Rectal smooth muscle tissue (tissue), 1 donor: ENCODE results near the gene KCNQ1OT1.

Experiments used
- H3K27ac ChIP-seq: one replicate; pipeline ENCODE4 v1.7.0; 2013; ENCODE audit warnings: low read depth, low read length, inconsistent platforms
- H3K27me3 ChIP-seq: one replicate; pipeline ENCODE4 v1.7.0; 2013; ENCODE audit warnings: low read length; ENCODE audit not compliant: control insufficient read depth, insufficient read depth
- H3K36me3 ChIP-seq: one replicate; pipeline ENCODE4 v1.7.0; 2013; ENCODE audit warnings: low read length; ENCODE audit not compliant: control insufficient read depth, insufficient read depth
- H3K4me1 ChIP-seq: one replicate; pipeline ENCODE4 v1.7.0; 2013; ENCODE audit warnings: low read length; ENCODE audit not compliant: control insufficient read depth, insufficient read depth
- H3K4me3 ChIP-seq: one replicate; pipeline ENCODE4 v1.7.0; 2013; ENCODE audit warnings: low read length
- H3K9ac ChIP-seq: one replicate; pipeline ENCODE4 v1.7.0; 2013; ENCODE audit warnings: low read length

The KCNQ1OT1 gene

DNA sequence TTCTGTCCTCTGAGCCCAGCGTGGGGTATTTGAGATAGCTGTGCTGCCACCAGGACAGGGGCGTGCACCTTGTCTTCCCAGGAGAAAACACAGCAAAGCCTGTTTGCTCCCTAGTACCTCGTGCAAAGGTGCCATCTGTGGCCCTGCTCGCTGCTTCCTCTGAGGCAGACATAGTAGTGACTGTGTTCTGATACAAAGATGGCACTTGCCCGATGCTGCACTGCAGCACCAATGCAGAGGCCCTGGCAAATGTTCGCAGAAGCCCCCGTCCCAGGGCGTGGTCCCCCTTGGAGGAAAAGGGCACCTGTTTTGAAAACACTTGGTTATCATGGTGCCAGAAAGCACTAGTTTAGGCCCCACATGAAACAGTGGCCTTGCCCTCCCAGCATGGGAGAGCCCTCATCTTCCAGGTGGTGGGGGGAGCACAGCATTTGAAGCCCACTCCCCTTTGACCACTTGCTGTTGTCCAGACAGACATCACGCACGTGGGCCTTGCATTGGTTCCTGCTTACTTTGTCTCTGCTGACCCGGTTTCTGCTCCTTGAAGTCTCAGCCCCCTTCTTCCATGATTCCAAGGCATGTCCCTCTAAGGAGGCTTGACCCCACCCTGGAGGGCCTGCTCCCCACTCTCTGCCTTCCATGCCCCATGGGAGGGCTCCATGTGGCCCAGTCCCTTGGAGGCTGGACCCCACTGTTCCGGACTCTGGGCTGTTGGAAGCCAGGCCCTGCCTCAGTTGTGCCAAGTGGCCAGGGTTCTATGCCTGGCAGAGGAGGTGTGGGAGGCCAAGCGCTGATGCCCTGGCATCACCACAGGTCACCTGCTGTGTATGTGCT is 109.4 kb downstream of the KCNQ1OT1 start:
- Histone ChIP-seq H3K9ac (no peak overlapping the region), H3K27ac (no peak overlapping the region), H3K36me3 (no peaks in the 10 kb centered on the region), H3K4me1 (no peaks in the 10 kb centered on the region), H3K4me3 (no peak overlapping the region), H3K27me3 (no peaks in the 10 kb centered on the region)

DNA sequence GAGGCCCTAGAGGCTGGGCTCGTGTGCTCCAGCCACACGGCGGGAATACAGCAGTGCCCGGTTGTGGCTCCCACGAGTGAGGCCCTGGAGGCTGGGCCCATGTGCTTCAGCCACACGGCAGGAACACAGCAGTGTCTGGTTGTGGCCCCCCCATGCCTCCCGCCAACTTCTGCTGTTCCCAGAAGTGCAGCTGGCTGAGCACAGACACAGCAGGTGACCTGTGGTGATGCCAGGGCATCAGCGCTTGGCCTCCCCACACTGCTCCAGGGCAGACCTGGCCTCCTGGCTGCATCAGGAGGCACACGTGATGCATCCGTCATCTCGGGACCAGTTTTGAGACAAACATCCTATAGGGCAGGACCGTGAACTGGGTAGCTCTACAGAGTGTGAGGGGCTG is 110.3 kb downstream of the KCNQ1OT1 start:
- H3K27ac ChIP-seq: no peak overlapping the region
- no peaks in the 10 kb centered on the region for H3K27me3 ChIP-seq
- no peaks in the 10 kb centered on the region for H3K4me1 ChIP-seq
- no peak overlapping the region for H3K4me3 ChIP-seq
- H3K9ac ChIP-seq: no peak overlapping the region
- H3K36me3 ChIP-seq: no peaks in the 10 kb centered on the region

DNA sequence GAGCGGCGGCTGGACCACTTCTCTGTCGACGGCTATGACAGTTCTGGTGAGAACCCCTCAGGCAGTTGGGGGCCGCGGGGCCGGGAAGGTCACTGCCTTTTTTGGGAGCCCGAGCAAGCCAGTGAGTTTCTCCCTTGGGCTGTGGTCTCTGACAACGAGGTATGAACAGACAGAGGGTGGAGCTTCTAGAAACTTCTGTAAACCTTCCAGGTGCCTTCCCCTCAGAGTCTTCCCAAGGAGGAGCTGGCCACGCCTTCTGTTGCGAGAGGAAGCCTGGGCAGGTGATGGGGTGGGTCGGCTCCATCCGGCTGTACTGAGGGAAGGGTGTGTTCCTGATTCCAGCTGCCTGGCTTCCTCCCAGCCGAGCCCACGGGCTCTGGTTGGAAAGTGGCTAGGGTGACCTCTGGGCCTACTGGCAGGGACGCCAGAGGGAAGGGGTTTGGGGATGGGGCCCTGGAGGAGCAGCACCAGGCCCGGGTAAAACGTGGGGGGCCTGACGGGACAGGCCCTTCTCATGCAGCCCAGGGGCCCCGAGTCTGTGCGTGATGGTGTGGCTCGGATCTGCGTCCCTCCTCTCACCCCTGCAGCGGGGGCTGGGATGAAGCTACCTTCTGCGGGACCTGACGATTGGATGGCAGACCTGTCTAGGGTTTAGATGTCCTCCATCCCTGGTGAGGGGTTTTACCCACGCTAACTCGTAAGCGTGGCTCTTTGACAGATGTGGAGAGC is 110.8 kb downstream of the KCNQ1OT1 start:
- no peaks in the 10 kb centered on the region for H3K27me3 ChIP-seq
- no peak overlapping the region for H3K9ac ChIP-seq

DNA sequence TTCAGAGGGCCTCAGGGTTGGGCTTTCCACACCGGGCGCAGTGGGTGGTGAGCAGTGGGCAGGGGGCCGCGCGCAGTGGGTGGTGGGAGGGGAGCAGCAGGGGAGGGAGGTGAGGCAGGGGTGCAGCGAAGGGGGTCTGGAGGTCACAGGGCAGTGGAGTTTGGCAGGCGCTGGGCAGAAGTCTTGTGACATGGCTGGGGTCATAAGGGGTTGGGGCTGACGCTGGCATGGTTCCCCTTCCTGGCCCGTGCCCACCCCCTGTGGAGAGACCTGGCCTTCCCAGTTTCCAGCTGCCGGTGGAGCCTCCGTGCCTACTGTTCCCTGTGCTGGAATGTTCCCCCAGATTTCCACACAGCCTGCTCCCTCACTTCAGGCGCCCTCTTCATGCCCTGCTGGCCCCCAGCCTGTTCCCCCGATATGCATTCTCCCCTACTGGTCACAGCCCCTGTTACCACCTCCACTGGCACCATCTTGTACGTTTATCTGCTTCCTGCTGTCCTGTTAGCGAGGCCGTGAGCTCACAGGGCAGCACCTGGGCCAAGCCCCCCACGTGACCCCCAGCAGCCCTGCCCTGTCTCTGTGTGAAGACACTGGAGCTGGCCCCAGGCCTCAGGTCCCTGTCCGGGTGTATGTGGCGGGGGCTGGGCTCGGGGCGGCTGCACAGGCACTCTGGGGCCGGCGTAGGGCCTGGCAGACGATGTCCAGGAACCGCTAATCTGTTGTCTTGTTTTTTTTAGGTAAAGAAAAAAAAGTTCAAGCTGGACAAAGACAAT is 111.6 kb downstream of the KCNQ1OT1 start:
- Histone ChIP-seq H3K4me3 (no peak overlapping the region), H3K9ac (no peak overlapping the region), H3K27me3 (no peaks in the 10 kb centered on the region), H3K36me3 (no peaks in the 10 kb centered on the region), H3K4me1 (no peaks in the 10 kb centered on the region), H3K27ac (no peak overlapping the region)

More for the DNA sequence above, 110.8 kb downstream of the KCNQ1OT1 start:
- Histone ChIP-seq H3K4me1 (no peaks in the 10 kb centered on the region), H3K4me3 (no peak overlapping the region), H3K36me3 (no peaks in the 10 kb centered on the region), H3K27ac (no peak overlapping the region)

DNA sequence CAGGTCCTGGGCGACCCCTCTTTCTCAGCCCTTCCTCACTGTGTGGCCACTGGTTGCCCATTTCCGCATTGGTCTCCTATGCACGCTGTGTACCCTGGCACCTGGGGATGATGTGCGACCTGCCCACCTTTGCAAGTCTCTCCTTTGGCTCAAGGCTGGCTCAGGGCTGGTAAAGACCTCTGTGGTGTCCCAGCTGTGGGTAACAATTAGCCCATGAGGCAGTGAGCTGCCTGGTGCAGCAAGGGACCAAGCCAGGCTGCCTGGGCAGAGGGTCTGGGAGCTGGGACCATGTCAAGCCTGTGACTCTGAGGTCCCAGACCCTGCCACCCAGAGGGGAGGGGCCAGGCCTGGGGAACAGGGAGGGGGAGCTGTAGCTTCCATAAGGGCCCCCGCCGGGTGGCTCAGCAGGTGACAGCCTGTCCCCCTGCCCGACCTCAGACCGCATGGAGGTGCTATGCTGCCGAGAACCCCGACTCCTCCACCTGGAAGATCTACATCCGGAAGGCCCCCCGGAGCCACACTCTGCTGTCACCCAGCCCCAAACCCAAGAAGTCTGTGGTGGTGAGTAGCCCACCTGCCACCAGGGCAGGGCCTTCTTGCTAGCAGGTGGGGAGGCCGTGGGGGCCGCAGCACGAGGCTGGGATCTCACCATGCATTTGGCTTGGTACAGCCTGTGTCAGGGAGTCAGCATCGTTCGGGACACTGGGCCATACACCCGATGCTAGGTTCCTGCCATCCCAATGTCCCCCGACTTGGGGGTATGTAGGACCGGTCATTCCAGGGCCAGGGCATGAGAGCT is 112.5 kb downstream of the KCNQ1OT1 start:
- Histone ChIP-seq H3K9ac (no peak overlapping the region), H3K27ac (no peak overlapping the region), H3K27me3 (no peaks in the 10 kb centered on the region), H3K4me3 (no peak overlapping the region), H3K36me3 (no peaks in the 10 kb centered on the region), H3K4me1 (no peaks in the 10 kb centered on the region)

DNA sequence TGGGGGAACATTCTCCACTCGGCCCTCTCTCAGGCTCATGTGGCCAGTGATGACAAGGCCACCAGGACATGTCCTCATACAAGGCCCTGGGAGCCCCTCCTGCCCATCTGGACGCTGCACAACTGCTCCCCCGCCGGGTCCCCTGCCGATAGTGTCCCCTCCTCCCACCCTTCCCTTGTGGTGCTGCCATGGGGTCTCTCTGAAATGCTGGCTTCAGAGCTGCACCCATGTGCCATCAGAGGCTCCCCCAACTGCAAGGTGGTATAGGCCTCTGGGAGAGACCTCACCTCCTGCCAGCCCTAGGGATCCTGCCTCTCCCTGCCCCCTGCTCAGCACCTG is 113.0 kb downstream of the KCNQ1OT1 start:
- Histone ChIP-seq H3K9ac (no peak overlapping the region), H3K4me3 (no peak overlapping the region), H3K27ac (no peak overlapping the region), H3K27me3 (no peaks in the 10 kb centered on the region), H3K4me1 (no peaks in the 10 kb centered on the region), H3K36me3 (no peaks in the 10 kb centered on the region)

DNA sequence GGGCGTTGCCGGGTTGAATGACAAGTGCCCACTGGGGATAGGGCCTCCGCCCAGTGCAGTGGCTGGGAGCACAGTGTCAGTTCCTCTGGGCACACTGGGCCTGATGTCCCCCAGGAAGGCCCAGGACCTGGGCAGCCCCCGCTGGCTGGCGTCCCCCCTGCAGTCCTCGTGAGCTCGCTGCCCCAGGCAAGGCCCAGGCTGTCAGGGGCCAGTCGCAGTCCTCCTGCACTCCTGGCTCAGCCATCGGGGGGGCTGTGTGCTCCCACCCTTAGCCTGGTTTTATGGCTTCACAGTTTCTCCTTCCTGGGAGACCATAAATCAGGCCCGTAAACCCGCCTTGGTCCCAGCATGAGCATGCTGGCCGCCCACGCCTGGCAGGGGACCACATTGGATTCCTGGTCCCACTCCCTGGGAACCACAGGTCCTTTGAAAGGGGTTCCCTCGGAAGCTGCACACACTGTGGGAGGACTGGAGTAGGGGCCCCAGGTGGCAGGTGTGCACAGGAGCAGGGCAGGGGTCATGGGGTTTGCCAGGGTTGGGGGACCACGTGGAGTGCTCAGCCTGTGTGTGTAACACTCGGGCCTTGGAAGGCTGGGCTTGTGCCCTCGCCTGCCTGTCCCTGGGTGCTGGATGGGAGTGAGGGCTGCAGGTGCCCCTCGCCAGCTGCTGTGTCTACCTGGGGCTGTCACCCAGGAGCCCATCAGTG is 113.6 kb downstream of the KCNQ1OT1 start:
- Histone ChIP-seq H3K27ac (no peak overlapping the region), H3K4me1 (no peaks in the 10 kb centered on the region), H3K9ac (no peak overlapping the region), H3K4me3 (no peak overlapping the region), H3K27me3 (no peaks in the 10 kb centered on the region), H3K36me3 (no peaks in the 10 kb centered on the region)

DNA sequence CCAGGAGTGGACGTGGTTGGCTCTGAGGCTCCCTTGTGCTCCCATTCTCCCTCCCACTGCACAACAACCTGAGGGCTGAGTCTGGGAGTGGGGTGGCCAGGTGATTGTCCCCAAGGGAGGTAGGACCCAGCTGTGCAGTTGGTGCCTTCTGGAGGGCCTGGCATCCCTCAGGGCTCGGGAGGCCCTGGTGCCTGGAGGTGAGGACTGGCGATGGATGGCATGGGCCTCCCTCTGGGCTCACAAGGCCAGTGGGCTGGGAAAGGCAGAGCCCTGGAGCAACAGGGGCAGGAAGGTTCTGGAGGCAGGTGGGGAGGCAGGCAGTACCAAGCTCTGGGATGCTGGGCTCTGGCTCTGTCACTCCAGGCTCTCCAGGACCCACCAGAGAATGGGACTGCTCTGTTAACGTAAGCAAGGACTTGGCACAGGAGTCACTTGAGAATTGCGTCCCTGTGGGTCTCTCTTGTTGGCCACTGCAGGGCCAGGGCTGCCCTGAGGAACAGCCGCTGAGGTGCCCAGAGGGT is 114.2 kb downstream of the KCNQ1OT1 start:
- no peak overlapping the region for H3K27ac ChIP-seq
- H3K36me3 ChIP-seq: no peaks in the 10 kb centered on the region
- H3K9ac ChIP-seq: no peak overlapping the region
- H3K4me3 ChIP-seq: no peak overlapping the region
- H3K4me1 ChIP-seq: no peaks in the 10 kb centered on the region
- H3K27me3 ChIP-seq: no peaks in the 10 kb centered on the region

DNA sequence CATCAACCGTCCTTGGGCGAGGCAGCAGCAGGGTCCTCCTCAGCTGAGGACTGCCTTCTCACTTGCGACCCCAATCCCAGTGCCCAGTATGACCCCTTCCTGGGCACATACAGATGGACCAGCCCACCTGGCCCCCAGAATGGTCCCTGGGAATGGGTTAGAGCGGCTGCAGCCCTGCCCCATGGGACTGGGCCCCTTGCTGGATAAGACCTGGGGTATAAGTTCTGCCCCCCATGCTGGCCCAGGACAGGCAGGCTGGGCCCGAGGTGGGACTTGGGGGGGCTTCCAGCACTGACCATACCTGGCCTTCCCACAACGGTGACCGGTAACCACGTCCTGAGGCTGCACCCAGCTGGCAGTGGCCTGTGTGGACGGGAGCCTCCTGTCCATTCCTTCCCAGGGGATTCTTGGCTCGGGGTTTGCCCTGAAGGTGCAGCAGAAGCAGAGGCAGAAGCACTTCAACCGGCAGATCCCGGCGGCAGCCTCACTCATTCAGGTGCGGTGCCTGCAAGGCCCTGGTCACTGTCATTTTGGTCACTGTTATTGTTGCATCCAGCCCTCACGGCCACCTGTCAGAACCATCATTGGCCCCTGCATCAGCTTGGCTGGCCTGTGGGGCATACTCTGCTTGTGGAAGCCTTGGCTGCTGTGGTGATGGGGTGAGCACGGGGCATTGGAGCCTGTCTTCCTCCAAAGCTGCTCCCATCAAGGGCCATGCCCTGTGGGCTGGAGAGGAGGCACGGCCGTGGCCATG is 114.8 kb downstream of the KCNQ1OT1 start:
- H3K9ac ChIP-seq: no peak overlapping the region
- H3K4me3 ChIP-seq: no peak overlapping the region
- H3K4me1 ChIP-seq: no peaks in the 10 kb centered on the region
- H3K27ac ChIP-seq: no peak overlapping the region
- H3K36me3 ChIP-seq: no peaks in the 10 kb centered on the region
- no peaks in the 10 kb centered on the region for H3K27me3 ChIP-seq

DNA sequence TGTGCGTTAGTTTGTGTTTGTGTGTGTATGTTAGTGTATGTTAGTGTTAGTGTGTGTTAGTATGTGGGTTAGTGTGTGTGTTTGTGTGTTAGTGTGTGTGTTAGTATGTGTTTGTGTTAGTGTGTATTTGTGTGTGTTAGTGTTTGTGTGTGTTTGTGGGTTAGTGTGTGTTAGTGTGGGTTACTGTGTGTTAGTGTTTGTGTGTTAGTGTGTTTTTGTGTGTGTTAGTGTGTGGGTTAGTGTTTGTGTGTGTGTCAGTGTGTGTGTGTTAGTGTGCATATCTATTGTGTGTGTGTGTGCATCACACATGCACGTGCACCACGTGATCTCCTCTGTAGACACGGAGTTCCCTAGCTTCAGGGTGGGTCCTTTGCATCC is 115.4 kb downstream of the KCNQ1OT1 start:
- Histone ChIP-seq H3K27ac (no peak overlapping the region), H3K4me1 (no peaks in the 10 kb centered on the region), H3K9ac (no peak overlapping the region), H3K4me3 (no peak overlapping the region), H3K36me3 (no peaks in the 10 kb centered on the region), H3K27me3 (no peaks in the 10 kb centered on the region)

DNA sequence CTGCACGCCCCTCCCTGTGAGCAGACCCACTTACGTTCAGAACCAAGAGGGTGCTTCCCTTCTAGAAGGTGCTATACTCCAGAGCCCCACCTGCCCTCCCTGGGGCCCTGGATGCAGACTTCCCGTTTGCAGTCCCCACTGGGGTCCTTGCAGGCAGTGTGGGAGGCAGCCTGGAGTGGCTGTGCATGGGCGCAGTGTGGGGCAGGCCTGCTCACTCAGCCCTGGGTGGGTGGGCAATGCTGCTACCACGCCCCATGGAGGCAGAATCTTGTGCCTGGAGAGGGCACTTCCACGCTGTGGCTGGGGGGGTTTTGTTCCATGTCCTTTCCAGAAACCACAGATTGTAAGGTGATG is 116.2 kb downstream of the KCNQ1OT1 start:
- no peak overlapping the region for H3K9ac ChIP-seq
- no peaks in the 10 kb centered on the region for H3K27me3 ChIP-seq
- H3K4me3 ChIP-seq: no peak overlapping the region
- no peak overlapping the region for H3K27ac ChIP-seq
- H3K4me1 ChIP-seq: no peaks in the 10 kb centered on the region
- H3K36me3 ChIP-seq: no peaks in the 10 kb centered on the region
